K562 (cell line): Measurements from ENCODE around the gene TBL2. TPM values are rescaled to one million over a fixed set of nuclear protein-coding genes. Genes with fewer than 3 reads are reported as not detected.
A peak's percentile ranks its signal among the peaks of the same experiment; 100 is the strongest.

Experiments used
- CBFA2T2 ChIP-seq: fragments of 450-650 bp; conservative IDR thresholded peaks from 2 replicates; pipeline ENCODE4 v1.6.1; 2017; ENCODE audit warnings: mild to moderate bottlenecking
- CREB1 ChIP-seq, 2 experiments: sonication (generic) in 1 of 2; formaldehyde crosslinking in 1 of 2; IDR thresholded peaks; 2 replicates each; pipeline versions ENCODE4 v1.6.1 to v1.8.0; 2012 to 2022; ENCODE audit warnings: inconsistent platforms in 1 of 2, mild to moderate bottlenecking in 1 of 2, missing genetic modification reagents in 1 of 2, moderate library complexity in 1 of 2
- DPF2 ChIP-seq: fragments of 450-650 bp; IDR thresholded peaks from 2 replicates; pipeline ENCODE4 v1.6.1; 2016
- E2F1 ChIP-seq: sonication (generic); formaldehyde crosslinking; IDR thresholded peaks from 2 replicates; pipeline ENCODE4 v1.8.1; 2023; ENCODE audit warnings: mild to moderate bottlenecking, missing genetic modification reagents, moderate library complexity
- FOS ChIP-seq: IDR thresholded peaks from 3 replicates; pipeline ENCODE4 v1.6.1; 2011; ENCODE audit not compliant: insufficient read length; ENCODE audit errors: extremely low read depth
- FOXP4 ChIP-seq: sonication (generic); formaldehyde crosslinking; IDR thresholded peaks from 2 replicates; pipeline ENCODE4 v1.8.0; 2022; ENCODE audit warnings: mild to moderate bottlenecking, missing genetic modification reagents, borderline replicate concordance
- MBD1 ChIP-seq: fragments of 250-450 bp; sonication (Bioruptor Pico); IDR thresholded peaks from 2 replicates; pipeline ENCODE4 v1.8.0; 2022; ENCODE audit warnings: inconsistent platforms
- MCM7 ChIP-seq, 2 experiments: fragments of 450-650 bp; IDR thresholded peaks; 2 replicates each; pipeline ENCODE4 v1.6.1; 2016 to 2018
- NBN ChIP-seq: fragments of 450-650 bp; IDR thresholded peaks from 2 replicates; pipeline ENCODE4 v1.6.1; 2016; ENCODE audit warnings: low read depth, mild to moderate bottlenecking
- NEUROD1 ChIP-seq: fragments of 150-350 bp; IDR thresholded peaks from 2 replicates; pipeline ENCODE4 v1.6.1; 2014; ENCODE audit warnings: borderline replicate concordance, low read length, low read depth; ENCODE audit not compliant: partially characterized antibody
- NR2C2 ChIP-seq, 2 experiments: fragments of 200-800 bp in 1 of 2; sonication (Bioruptor generic) in 1 of 2; sonication (generic) in 1 of 2; formaldehyde crosslinking in 1 of 2; IDR thresholded peaks; 2 replicates each; pipeline versions ENCODE4 v1.6.1 to v1.8.0; 2016 to 2022; ENCODE audit warnings: mild to moderate bottlenecking in 1 of 2, missing compliant biosample characterization in 1 of 2, missing genetic modification characterization in 1 of 2, missing genetic modification reagents in 1 of 2
- PML ChIP-seq: IDR thresholded peaks from 2 replicates; pipeline ENCODE4 v1.6.1; 2012; ENCODE audit warnings: low read length, inconsistent platforms
- RCOR1 ChIP-seq, 2 experiments: IDR thresholded peaks; 2 replicates each; pipeline ENCODE4 v1.6.1; 2012; ENCODE audit warnings: low read depth in 2 of 2, low read length in 2 of 2, borderline replicate concordance in 1 of 2, improper control_type of control experiment in 1 of 2
- SRSF3 ChIP-seq: fragments of 200-400 bp; formaldehyde crosslinking; IDR thresholded peaks from 2 replicates; pipeline ENCODE4 v1.6.1; 2016; ENCODE audit warnings: mild to moderate bottlenecking, low read length, moderate library complexity; ENCODE audit not compliant: insufficient read depth
- STAT5A ChIP-seq: IDR thresholded peaks from 2 replicates; pipeline ENCODE4 v1.6.1; 2012; ENCODE audit warnings: low read length, inconsistent platforms, borderline replicate concordance
- TBP ChIP-seq: optimal IDR thresholded peaks from 2 replicates; pipeline ENCODE3; 2011; ENCODE audit warnings: low read depth, low read length, improper control_type of control experiment
- TCF3 ChIP-seq: sonication (generic); formaldehyde crosslinking; IDR thresholded peaks from 2 replicates; pipeline ENCODE4 v1.4.0; 2020; ENCODE audit warnings: mild to moderate bottlenecking, missing genetic modification reagents
- YBX1 ChIP-seq: fragments of 450-650 bp; IDR thresholded peaks from 2 replicates; pipeline ENCODE4 v1.7.1; 2016; ENCODE audit warnings: mild to moderate bottlenecking
- ZFP36 ChIP-seq: fragments of 150-350 bp; IDR thresholded peaks from 2 replicates; pipeline ENCODE4 v1.6.1; 2018; ENCODE audit warnings: low read length, low read depth; ENCODE audit not compliant: partially characterized antibody
- ZNF253 ChIP-seq: fragments of 250-450 bp; sonication (Bioruptor Pico); conservative IDR thresholded peaks from 2 replicates; pipeline ENCODE4 v1.6.1; 2021; ENCODE audit warnings: mild to moderate bottlenecking
- ZNF384 ChIP-seq: IDR thresholded peaks from 2 replicates; pipeline ENCODE4 v1.6.1; 2012; ENCODE audit warnings: low read depth, low read length, improper control_type of control experiment
- ZNF785 ChIP-seq: fragments of 250-450 bp; sonication (Bioruptor Pico); IDR thresholded peaks from 2 replicates; pipeline ENCODE4 v1.4.0; 2020; ENCODE audit warnings: mild to moderate bottlenecking
- ZSCAN32 ChIP-seq: fragments of 450-650 bp; formaldehyde crosslinking; IDR thresholded peaks from 2 replicates; pipeline ENCODE4 v1.4.0; 2020; ENCODE audit warnings: mild to moderate bottlenecking, moderate library complexity
- polyA plus RNA-seq, 8 experiments: library from polyadenylated mRNA; depleted of rRNA in 4 of 8; stranded (reverse) in 5 of 8; unstranded in 3 of 8; fragments of >200 nt; fragmentation: Nextera tagmentation in 2 of 8; fragmentation: Illumina TruSeq in 1 of 8; extraction: Ambion mirVana in 2 of 8; extraction: Trizol in 1 of 8; gene quantifications; 2 replicates each; pipeline versions ENCODE4 v1.2.1 to v1.2.3, GENCODE V29; 2011 to 2014; ENCODE audit warnings: inconsistent platforms in 1 of 8, missing spikeins in 1 of 8
- total RNA-seq, 7 experiments: library from RNA; depleted of rRNA in 6 of 7; stranded (reverse); fragments of >200 nt in 6 of 7; fragmentation: Illumina TruSeq in 2 of 7; extraction: Trizol in 2 of 7; gene quantifications; 2 replicates each; pipeline versions ENCODE4 v1.2.1 to v1.2.3, GENCODE V29; 2011 to 2021; ENCODE audit warnings: low replicate concordance in 1 of 7

TBL2 gene
- total and polyA plus RNA-seq, 9 of the 15 experiments (the other 6 are each of a cell fraction or from before 2014, with no cell fraction given), result 2.5 to 123 (median 49.2) TPM

GRCh38 chr7:73612598-73613269 lies 34.4 kb upstream of the TBL2 start (continued):
- no peak for TF ChIP-seq MBD1 (CRISPR knock-in tag)
- peak; percentile 27 for TF ChIP-seq FOS
- peak; percentile 26 for TF ChIP-seq TBP
- peak; percentile 49; the same call in 1 of the 2 replicates for TF ChIP-seq E2F1
- no peak for TF ChIP-seq ZSCAN32 (CRISPR knock-in tag)
- peak; percentile 98 for TF ChIP-seq DPF2
- peak; percentile 70 for TF ChIP-seq NEUROD1
- no peak for TF ChIP-seq ZNF253 (CRISPR knock-in tag)
- no peak for TF ChIP-seq NR2C2 (CRISPR knock-in tag; IDR thresholded peaks at IDR 0.05)
- no peak for TF ChIP-seq NR2C2 (tag; IDR thresholded peaks at IDR 0.05)
- peak; percentile 36 for TF ChIP-seq ZFP36
- peak; percentile 68; the same call in 1 of the 2 replicates for TF ChIP-seq NBN
- no peak for TF ChIP-seq SRSF3
- no peak for TF ChIP-seq ZNF785 (CRISPR knock-in tag)
- TF ChIP-seq ZNF384, result no peak; the same call in 1 of the 2 replicates
- TF ChIP-seq RCOR1 (IDR thresholded peaks at IDR 0.05; ENCODE audit: borderline replicate concordance in 1 of 2, low read depth in 2 of 2, low read length in 2 of 2), result peak; percentile 86 to 96; a peak in 3 of 4 replicates
- peak; percentile 85 for TF ChIP-seq STAT5A
- peak; percentile 88 for TF ChIP-seq PML
- no peak for TF ChIP-seq YBX1
- TF ChIP-seq MCM7 (IDR thresholded peaks at IDR 0.05), result no peak
- TF ChIP-seq CBFA2T2, result peak; percentile 95
- peak; percentile 91 for TF ChIP-seq FOXP4 (CRISPR knock-in tag)
- peak; percentile 97 for TF ChIP-seq TCF3 (CRISPR knock-in tag)
- peak; percentile 65 for TF ChIP-seq CREB1 (IDR thresholded peaks at IDR 0.05)
- peak; percentile 58; the same call in 1 of the 2 replicates for TF ChIP-seq CREB1 (CRISPR knock-in tag; IDR thresholded peaks at IDR 0.05)
